Measurements from ENCODE around the gene JAM2. TPM values are rescaled to one million over a fixed set of nuclear protein-coding genes. Genes with fewer than 3 reads are reported as not detected.

Gene JAM2
- total and polyA plus RNA-seq, 10 of the 15 experiments (the other 5 are each of a cell fraction or from before 2014, with no cell fraction given), result 2.1 to 30.4 (median 8.6) TPM

GRCh38 chr21:25734904-25735645 lies 96.0 kb downstream of the JAM2 start, which contains the start of the genes ATP5PF and GABPA (continued):
- TF ChIP-seq EP300 (IDR thresholded peaks at IDR 0.05; ENCODE audit: borderline replicate concordance in 1 of 2, control insufficient read depth in 1 of 2, low read depth in 2 of 2, low read length in 2 of 2) (peak in 1 of 2 experiments; percentile 41; a peak in 1 of 4 replicates), ZBTB33 (IDR thresholded peaks at IDR 0.05) (no peak), ZNF384 (IDR thresholded peaks at IDR 0.05; ENCODE audit: borderline replicate concordance, low read depth, low read length) (no peak), NFIC (IDR thresholded peaks at IDR 0.05; ENCODE audit: low read depth, low read length) (no peak; the same call in 1 of the 2 replicates), USF2 (IDR thresholded peaks at IDR 0.05; ENCODE audit: borderline replicate concordance, low read depth, low read length) (no peak), SPI1 (IDR thresholded peaks at IDR 0.05; ENCODE audit: borderline replicate concordance, insufficient read depth, low read depth, low read length) (peak; percentile 51; the same call in 1 of the 2 replicates), LARP7 (IDR thresholded peaks at IDR 0.05) (peak; percentile 59), IRF5 (IDR thresholded peaks at IDR 0.05; ENCODE audit: borderline replicate concordance) (no peak), RUNX3 (IDR thresholded peaks at IDR 0.05; ENCODE audit: low read length) (peak; percentile 46; the same call in 1 of the 2 replicates), PAX5 (IDR thresholded peaks at IDR 0.05; ENCODE audit: borderline replicate concordance, low read depth, low read length) (peak; percentile 66; the same call in 1 of the 2 replicates), CHD1 (IDR thresholded peaks at IDR 0.05; ENCODE audit: low read depth, low read length) (no peak), MTA2 (IDR thresholded peaks at IDR 0.05; ENCODE audit: low read depth) (peak; percentile 96), PRDM15 (CRISPR knock-in tag; IDR thresholded peaks at IDR 0.05) (no peak), HDAC2 (IDR thresholded peaks at IDR 0.05) (no peak), ZBED1 (IDR thresholded peaks at IDR 0.05; ENCODE audit: borderline replicate concordance) (no peak)
